Measurements from ENCODE around the gene CSF3R.
"Not testable (repeated sequence)": the region's sequence is repeated elsewhere in the genome, so short reads cannot be mapped to it uniquely, and the experiment has no call there.

Gene CSF3R

GRCh38 chr1:36481091-36481490, 1.6 kb downstream of the CSF3R start:
- no peak for DNase-seq

GRCh38 chr1:36480161-36480560, 2.6 kb downstream of the CSF3R start:
- no peak for DNase-seq

GRCh38 chr1:36479505-36480051, 3.1 kb downstream of the CSF3R start:
- no peak for DNase-seq

GRCh38 chr1:36477615-36478014, 5.1 kb downstream of the CSF3R start:
- not testable (repeated sequence) for DNase-seq

- DNase-seq: no peak
These were observed 5.8 kb downstream of the CSF3R start for GRCh38 chr1:36476945-36477344.

GRCh38 chr1:36475910-36476604, 6.7 kb downstream of the CSF3R start:
- no peak for DNase-seq

- DNase-seq: no peak
These were observed 7.4 kb downstream of the CSF3R start for GRCh38 chr1:36475341-36475740.

GRCh38 chr1:36472656-36473055, 10.1 kb downstream of the CSF3R start:
- DNase-seq: no peak

GRCh38 chr1:36471830-36472641, 10.7 kb downstream of the CSF3R start:
- DNase-seq: no peak

GRCh38 chr1:36469163-36469562, 13.6 kb downstream of the CSF3R start:
- DNase-seq: no peak

GRCh38 chr1:36467700-36468455, 14.8 kb downstream of the CSF3R start:
- no peak for DNase-seq

GRCh38 chr1:36467027-36467410, 15.7 kb downstream of the CSF3R start:
- DNase-seq: no peak

- no peak for DNase-seq
These were observed 16.2 kb downstream of the CSF3R start for GRCh38 chr1:36466370-36467026.

GRCh38 chr1:36465731-36466369, 16.9 kb downstream of the CSF3R start:
- DNase-seq: no peak

GRCh38 chr1:36464605-36465393, 17.9 kb downstream of the CSF3R start:
- no peak for DNase-seq

GRCh38 chr1:36463803-36464604, 18.7 kb downstream of the CSF3R start, which contains the start of gene MRPS15:
MRPS15 (minus strand) TSS chr1:36464384; CDS start chr1:36464275, 109 bp downstream.
- peak; percentile 95 for DNase-seq

GRCh38 chr1:36463463-36463802, 19.3 kb downstream of the CSF3R start:
- no peak for DNase-seq

GRCh38 chr1:36458910-36459309, 23.8 kb downstream of the CSF3R start:
- DNase-seq: no peak

- no peak for DNase-seq
These were observed 25.0 kb downstream of the CSF3R start for GRCh38 chr1:36457691-36458090.

- DNase-seq: no peak
These were observed 26.3 kb downstream of the CSF3R start for GRCh38 chr1:36456391-36456928.

Measured in activated CD4-positive, alpha-beta T cell treated with anti-CD3 and anti-CD28 coated beads, Interleukin-2, amount 50 U/mL, for 1 hour (primary cell).